B cell (primary cell): ENCODE measurements around the gene MSH2. TPM values are rescaled to one million over a fixed set of nuclear protein-coding genes. Genes with fewer than 3 reads are reported as not detected.

ENCODE experiments used
- ATAC-seq: fragments of 200-7000 bp; cut with Tn5 transposase; one replicate; pipeline ENCODE4 v1.10.0; 2021; ENCODE audit warnings: low read depth, mild to moderate bottlenecking, moderate number of reproducible peaks, moderate library complexity
- CTCF ChIA-PET: fragments of 350-600 bp; sonication (Branson Sonifier 250); formaldehyde crosslinking; loops from one replicate; lab custom pipeline; 2021; ENCODE audit warnings: antibody characterized with exemption, inconsistent platforms; lab: Charles Lee
- POLR2A ChIA-PET: fragments of 350-600 bp; sonication (Branson Sonifier 250); formaldehyde crosslinking; loops from one replicate; lab custom pipeline; 2021; ENCODE audit warnings: antibody characterized with exemption; lab: Charles Lee
- DNase-seq: peaks from one replicate; pipeline ENCODE4 v3.0.0; 2013
- H2AFZ ChIP-seq: 2 replicates; pipeline ENCODE4 v1.6.1; 2012; ENCODE audit warnings: mild to moderate bottlenecking, low read depth, low read length; ENCODE audit not compliant: insufficient read depth, poor library complexity, severe bottlenecking
- H3K27ac ChIP-seq, 2 donors: 1 replicate in 1 of 2; 2 replicates in 1 of 2; pipeline ENCODE4 v1.5.1; 2012 to 2013; ENCODE audit warnings: low read length in 2 of 2, mild to moderate bottlenecking in 2 of 2, moderate library complexity in 1 of 2
- H3K27me3 ChIP-seq, 4 experiments: fragments of 200-600 bp in 1 of 4; sonication (generic) in 1 of 4; replicated peaks in 1 of 4; 1 replicate in 2 of 4; 2 replicates in 2 of 4; pipeline versions ENCODE4 v1.6.1 to v1.7.0; 2013 to 2016; ENCODE audit warnings: low read length in 3 of 4, mild to moderate bottlenecking in 2 of 4, mixed read lengths in 1 of 4, moderate library complexity in 1 of 4; ENCODE audit not compliant: insufficient read depth in 4 of 4, control insufficient read depth in 3 of 4; ENCODE audit errors: control extremely low read depth in 1 of 4
- H3K36me3 ChIP-seq, 2 experiments: replicated peaks in 1 of 2; 1 replicate in 1 of 2; 2 replicates in 1 of 2; pipeline versions ENCODE4 v1.6.1 to v1.7.1; 2013; ENCODE audit warnings: low read length in 1 of 2; ENCODE audit not compliant: insufficient read depth in 2 of 2, control insufficient read depth in 1 of 2; ENCODE audit errors: control extremely low read depth in 1 of 2, extremely low read depth in 1 of 2
- H3K4me1 ChIP-seq, 2 donors: fragments of 200-600 bp in 1 of 2; sonication (generic) in 1 of 2; 1 replicate in 1 of 2; 2 replicates in 1 of 2; pipeline versions ENCODE4 v1.5.1 to v1.6.1; 2013 to 2017; ENCODE audit warnings: low read length in 2 of 2; ENCODE audit not compliant: control insufficient read depth in 2 of 2, insufficient read depth in 2 of 2
- H3K4me2 ChIP-seq: replicated peaks from 2 replicates; pipeline ENCODE3; 2012; ENCODE audit warnings: mild to moderate bottlenecking, low read depth, low read length; ENCODE audit not compliant: poor library complexity, severe bottlenecking
- H3K4me3 ChIP-seq, 5 experiments: fragments of 200-600 bp in 1 of 5; sonication (generic) in 1 of 5; 1 replicate in 3 of 5; 2 replicates in 2 of 5; pipeline versions ENCODE4 v1.5.1 to v1.7.0; 2011 to 2016; ENCODE audit warnings: low read length in 4 of 5, mild to moderate bottlenecking in 4 of 5, low read depth in 2 of 5, control low read depth in 1 of 5, moderate library complexity in 1 of 5; ENCODE audit not compliant: insufficient read depth in 1 of 5; ENCODE audit errors: control extremely low read depth in 1 of 5, extremely low read depth in 1 of 5
- H3K79me2 ChIP-seq: fragments of 200-600 bp; sonication (generic); one replicate; pipeline ENCODE4 v1.6.0; 2016; ENCODE audit warnings: low read length; ENCODE audit not compliant: control insufficient read depth, insufficient read depth
- H3K9ac ChIP-seq: fragments of 200-600 bp; sonication (generic); 2 replicates; pipeline ENCODE4 v1.6.1; 2017; ENCODE audit warnings: mild to moderate bottlenecking, low read length, moderate library complexity
- H3K9me3 ChIP-seq, 3 donors: one replicate each; pipeline versions ENCODE4 v1.6.1 to v1.7.1; 2013; ENCODE audit warnings: low read length in 2 of 3; ENCODE audit not compliant: control insufficient read depth in 2 of 3, insufficient read depth in 1 of 3; ENCODE audit errors: control extremely low read depth in 1 of 3
- H4K20me1 ChIP-seq: 2 replicates; pipeline ENCODE4 v1.6.0; 2012; ENCODE audit warnings: mild to moderate bottlenecking, low read length; ENCODE audit not compliant: insufficient read depth, control insufficient read depth, poor library complexity, severe bottlenecking
- H3K27ac Mint-ChIP-seq: one replicate; pipeline ENCODE4 v1.8.0; 2021; ENCODE audit warnings: mixed read lengths
- H3K27me3 Mint-ChIP-seq: one replicate; pipeline ENCODE4 v1.8.0; 2021; ENCODE audit warnings: mixed read lengths
- H3K4me1 Mint-ChIP-seq: one replicate; pipeline ENCODE4 v1.8.0; 2021; ENCODE audit warnings: mixed read lengths
- H3K4me3 Mint-ChIP-seq: one replicate; pipeline ENCODE4 v1.8.0; 2021; ENCODE audit warnings: mixed read lengths
- H3K9me3 Mint-ChIP-seq: one replicate; pipeline ENCODE4 v1.8.0; 2022; ENCODE audit warnings: mixed read lengths; ENCODE audit not compliant: insufficient read depth
- CTCF ChIP-seq: fragments of 200-600 bp; IDR thresholded peaks from one replicate; pipeline ENCODE4 v1.8.0; 2022; ENCODE audit warnings: antibody characterized with exemption, mild to moderate bottlenecking
- EZH2 ChIP-seq: IDR thresholded peaks from 2 replicates; pipeline ENCODE4 v1.6.1; 2012; ENCODE audit warnings: borderline replicate concordance, low read depth, mild to moderate bottlenecking, moderate library complexity, low read length; ENCODE audit not compliant: insufficient read depth, poor library complexity, severe bottlenecking
- WGBS: methylation state at CpG from one replicate; pipeline ENCODE4 v1.1.5; 2013; ENCODE audit warnings: missing lambda C conversion rate; ENCODE audit not compliant: insufficient coverage; 5-methylcytosine and 5-hydroxymethylcytosine counted together
- intact Hi-C: fragments of 100-400 bp; cut with micrococcal nuclease; formaldehyde crosslinking; loops from one replicate; pipeline ENCODE4 v1.10.0; 2022
- polyA plus RNA-seq: library from polyadenylated mRNA; depleted of rRNA; stranded (reverse); fragments of >200 nt; gene quantifications from 2 replicates; pipeline ENCODE4 v1.2.3, GENCODE V29; 2012
- total RNA-seq, 2 donors: library from RNA; stranded (reverse); fragments of 120-200 nt in 1 of 2; gene quantifications; 1 replicate in 1 of 2; 2 replicates in 1 of 2; pipeline versions ENCODE4 v1.2.3 to v1.2.4, GENCODE V29; 2013 to 2022

MSH2 gene
- total and polyA plus RNA-seq, 2 donors (not counting 1 experiment from before 2014, with no cell fraction given), result 7.4 to 21.9 TPM

GRCh38 chr2:47373747-47374146, 29.2 kb upstream of the MSH2 start:
- Histone ChIP-seq H2AFZ (no peak overlapping the region), H3K4me1 (peaks cover 10 to 11% of the 10 kb centered on the region in 2 donors), H3K9me3 (peaks cover 0 to 5% (median 0%) of the 10 kb centered on the region in 3 donors), H3K36me3 (no peaks in the 10 kb centered on the region), H3K4me3 (no peak overlapping the region), H3K27me3 (peaks cover 0 to 13% (median 4%) of the 10 kb centered on the region in 4 experiments), H3K9ac (no peak overlapping the region), H3K27ac (no peak overlapping the region), H3K4me2 (no peak overlapping the region), H4K20me1 (no peaks in the 10 kb centered on the region), H3K79me2 (no peaks in the 10 kb centered on the region)
- TF ChIP-seq CTCF (no peak), EZH2 (no peak)
- POLR2A ChIA-PET, result no interaction called here
- no peaks in the 10 kb centered on the region for H3K9me3 Mint-ChIP-seq
- intact Hi-C loops, result no loop called here
- CTCF ChIA-PET, result interaction anchor here (0.5 to 3.0 kb wide), 2 partner anchors 14 to 393 kb away, joined by 3 to 12 read pairs; no protein-coding TSS in a partner anchor
- H3K4me1 Mint-ChIP-seq, result peaks cover 3% of the 10 kb centered on the region
- ATAC-seq, result no peak
- DNase-seq, result no peak
- 91% methylated on average over 3 of the region's 5 CpGs for WGBS
- no peak overlapping the region for H3K27ac Mint-ChIP-seq
- H3K27me3 Mint-ChIP-seq, result peaks cover 6% of the 10 kb centered on the region
- no peak overlapping the region for H3K4me3 Mint-ChIP-seq

DNA sequence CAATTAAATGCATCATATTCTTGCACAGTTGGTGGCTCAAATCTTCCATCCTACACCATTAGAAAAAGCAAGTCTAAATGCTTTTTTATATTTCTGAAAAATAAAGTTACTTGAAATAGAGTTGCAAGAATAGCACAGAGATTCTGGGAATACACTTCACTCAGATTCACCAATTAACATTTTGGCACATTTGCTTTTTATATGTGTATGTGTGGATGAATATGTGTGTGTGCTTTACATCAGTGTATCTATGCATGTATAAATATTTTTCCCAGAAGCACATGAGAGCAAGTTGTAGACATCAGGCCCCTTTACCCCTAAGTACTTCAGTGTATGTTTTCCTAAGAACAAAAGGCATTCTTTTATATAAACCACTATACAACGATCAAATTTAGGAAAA, 27.6 kb upstream of the MSH2 start:
- H3K4me3 Mint-ChIP-seq, result no peak overlapping the region
- Histone ChIP-seq H3K9ac (no peak overlapping the region), H3K4me2 (no peak overlapping the region), H4K20me1 (no peaks in the 10 kb centered on the region), H2AFZ (no peak overlapping the region), H3K4me1 (no peaks in the 10 kb centered on the region), H3K4me3 (no peak overlapping the region), H3K27ac (no peak overlapping the region), H3K79me2 (no peaks in the 10 kb centered on the region), H3K9me3 (no peaks in the 10 kb centered on the region), H3K27me3 (peaks cover 0 to 5% (median 0%) of the 10 kb centered on the region in 4 experiments), H3K36me3 (no peaks in the 10 kb centered on the region)
- intact Hi-C loops, result no loop called here
- H3K27ac Mint-ChIP-seq, result no peak overlapping the region
- peaks cover 4% of the 10 kb centered on the region for H3K27me3 Mint-ChIP-seq
- WGBS, result no CpG with 5 or more reads among the region's 1 CpG
- H3K4me1 Mint-ChIP-seq, result peaks cover 2% of the 10 kb centered on the region
- TF ChIP-seq EZH2, result no peak
- no peak for TF ChIP-seq CTCF
- ChIA-PET POLR2A (no interaction called here), CTCF (interaction anchor here (0.5 to 3.0 kb wide), 2 partner anchors 13 to 1201 kb away, joined by 5 to 12 read pairs; no protein-coding TSS in a partner anchor)
- H3K9me3 Mint-ChIP-seq, result no peaks in the 10 kb centered on the region
- ATAC-seq, result no peak
- DNase-seq, result no peak
